KMS-11 (cell line): ENCODE results near the gene INPP5D.

Source experiments
- H2AFZ ChIP-seq: fragments of 200-600 bp; sonication (generic); 2 replicates; pipeline ENCODE4 v1.6.1; 2016; ENCODE audit warnings: antibody characterized with exemption, mixed run types, low read depth
- H3K27ac ChIP-seq: fragments of 200-600 bp; sonication (generic); 2 replicates; pipeline ENCODE4 v1.6.1; 2016; ENCODE audit warnings: mild to moderate bottlenecking, mixed run types
- H3K27me3 ChIP-seq: fragments of 200-600 bp; sonication (generic); 2 replicates; pipeline ENCODE4 v1.6.1; 2017; ENCODE audit warnings: mild to moderate bottlenecking, low read depth, mixed run types, moderate library complexity; ENCODE audit not compliant: insufficient read depth
- H3K36me3 ChIP-seq: fragments of 200-600 bp; sonication (generic); 2 replicates; pipeline ENCODE4 v1.6.1; 2017; ENCODE audit warnings: mild to moderate bottlenecking, mixed run types; ENCODE audit not compliant: insufficient read depth
- H3K4me1 ChIP-seq: fragments of 200-600 bp; sonication (generic); 2 replicates; pipeline ENCODE4 v1.6.1; 2016; ENCODE audit warnings: mild to moderate bottlenecking, low read depth, mixed run types; ENCODE audit not compliant: poor library complexity, severe bottlenecking
- H3K4me2 ChIP-seq: fragments of 200-600 bp; sonication (generic); 2 replicates; pipeline ENCODE4 v1.7.0; 2016; ENCODE audit warnings: mild to moderate bottlenecking, mixed run types
- H3K4me3 ChIP-seq: fragments of 200-600 bp; sonication (generic); IDR thresholded peaks from 2 replicates; pipeline ENCODE4 v1.6.1; 2017; ENCODE audit warnings: low read depth, low read length, mixed read lengths; ENCODE audit not compliant: insufficient read depth
- H3K79me2 ChIP-seq: fragments of 200-600 bp; sonication (generic); 2 replicates; pipeline ENCODE4 v1.6.1; 2016; ENCODE audit warnings: low read depth, mixed run types; ENCODE audit not compliant: insufficient read depth
- H3K9ac ChIP-seq: fragments of 200-600 bp; sonication (generic); 2 replicates; pipeline ENCODE4 v1.6.1; 2016; ENCODE audit warnings: mild to moderate bottlenecking, mixed run types
- H4K20me1 ChIP-seq: fragments of 200-600 bp; sonication (generic); 2 replicates; pipeline ENCODE4 v1.6.1; 2016; ENCODE audit warnings: mild to moderate bottlenecking, mixed run types; ENCODE audit not compliant: insufficient read depth
- CTCF ChIP-seq: fragments of 200-600 bp; sonication (generic); conservative IDR thresholded peaks from 2 replicates; pipeline ENCODE4 v1.6.1; 2017; ENCODE audit warnings: low read depth, mild to moderate bottlenecking, antibody characterized with exemption, low read length, moderate library complexity, mixed read lengths

INPP5D gene

GRCh38 chr2:233137040-233137439 lies 76.9 kb downstream of the INPP5D start:
- no peaks in the 10 kb centered on the region for H3K27me3 ChIP-seq
- no peak overlapping the region for H3K4me2 ChIP-seq
- H3K9ac ChIP-seq = no peak overlapping the region
- H3K79me2 ChIP-seq = no peaks in the 10 kb centered on the region
- peaks cover 5% of the 10 kb centered on the region for H3K4me1 ChIP-seq
- no peaks in the 10 kb centered on the region for H3K36me3 ChIP-seq
- H4K20me1 ChIP-seq = no peaks in the 10 kb centered on the region
- H3K4me3 ChIP-seq = no peak overlapping the region
- no peak overlapping the region for H3K27ac ChIP-seq
- TF ChIP-seq CTCF = no peak
- H2AFZ ChIP-seq = no peak overlapping the region

- no peak overlapping the region for H3K9ac ChIP-seq
- H3K27ac ChIP-seq = no peak overlapping the region
- H3K79me2 ChIP-seq = no peaks in the 10 kb centered on the region
- no peaks in the 10 kb centered on the region for H3K27me3 ChIP-seq
- H3K36me3 ChIP-seq = no peaks in the 10 kb centered on the region
- no peak overlapping the region for H3K4me3 ChIP-seq
- H3K4me2 ChIP-seq = no peak overlapping the region
- no peaks in the 10 kb centered on the region for H4K20me1 ChIP-seq
- H2AFZ ChIP-seq = no peak overlapping the region
- TF ChIP-seq CTCF = no peak
- peaks cover 14% of the 10 kb centered on the region for H3K4me1 ChIP-seq
Observed at GRCh38 chr2:233140077-233140585, 80.0 kb downstream of the INPP5D start.

GRCh38 chr2:233140978-233141377 lies 80.8 kb downstream of the INPP5D start:
- no peak overlapping the region for H3K4me3 ChIP-seq
- H3K27me3 ChIP-seq = no peaks in the 10 kb centered on the region
- H3K9ac ChIP-seq = no peak overlapping the region
- no peaks in the 10 kb centered on the region for H3K79me2 ChIP-seq
- H3K27ac ChIP-seq = no peak overlapping the region
- peaks cover 14% of the 10 kb centered on the region for H3K4me1 ChIP-seq
- H4K20me1 ChIP-seq = no peaks in the 10 kb centered on the region
- no peak overlapping the region for H2AFZ ChIP-seq
- no peak for TF ChIP-seq CTCF
- H3K36me3 ChIP-seq = no peaks in the 10 kb centered on the region
- no peak overlapping the region for H3K4me2 ChIP-seq

GRCh38 chr2:233141901-233142300 lies 81.8 kb downstream of the INPP5D start:
- Histone ChIP-seq H3K27ac (no peak overlapping the region), H3K9ac (no peak overlapping the region), H3K4me1 (peaks cover 14% of the 10 kb centered on the region), H3K36me3 (no peaks in the 10 kb centered on the region), H3K4me2 (no peak overlapping the region), H3K27me3 (no peaks in the 10 kb centered on the region), H3K4me3 (no peak overlapping the region), H4K20me1 (no peaks in the 10 kb centered on the region), H3K79me2 (no peaks in the 10 kb centered on the region), H2AFZ (no peak overlapping the region)
- no peak for TF ChIP-seq CTCF
